Measurements from ENCODE around the gene LRCOL1.

Gene LRCOL1

DNA sequence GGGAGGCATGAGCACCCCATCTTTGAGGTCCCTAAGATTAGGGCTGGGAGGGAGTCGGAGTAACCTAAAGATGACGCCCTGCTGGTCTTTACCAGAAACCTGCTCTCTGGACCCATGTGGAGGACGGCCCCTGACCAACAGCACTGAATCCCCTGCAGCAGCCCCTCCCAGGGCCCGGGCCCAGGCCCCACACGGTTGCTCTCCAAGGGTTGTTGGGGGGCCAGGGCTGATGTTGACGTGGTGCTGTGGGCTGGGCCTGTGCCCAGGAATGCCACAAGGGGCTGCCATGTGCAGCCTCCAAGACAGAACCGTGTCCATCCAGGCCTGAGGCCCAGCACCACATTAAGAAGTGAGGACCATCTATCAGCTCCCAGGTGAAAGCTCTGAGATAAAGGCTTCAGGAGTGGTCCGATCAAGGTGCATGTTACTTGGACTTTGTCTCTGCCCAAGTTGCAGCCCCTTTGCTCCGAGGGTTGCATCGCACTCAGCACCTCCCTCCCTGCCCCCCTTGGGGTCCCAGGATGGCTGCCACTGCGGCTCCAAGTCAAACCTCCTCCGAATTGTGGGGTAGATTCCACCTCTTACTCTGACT, 29.6 kb downstream of the LRCOL1 start:
- H3K27ac ChIP-seq (ENCODE audit: low read length) = no peak overlapping the region
- H3K36me3 ChIP-seq (replicated peaks; ENCODE audit: insufficient read depth, low read length) = no peaks in the 10 kb centered on the region
- H3F3A ChIP-seq (ENCODE audit: insufficient read depth, low read length) = no peaks in the 10 kb centered on the region
- TF ChIP-seq EZH2 (optimal IDR thresholded peaks at IDR 0.05; ENCODE audit: low read depth, low read length) (no peak), EZH2phosphoT487 (IDR thresholded peaks at IDR 0.05; ENCODE audit: low read length) (no peak), CTCF (IDR thresholded peaks at IDR 0.05; ENCODE audit: low read length) (no peak)
- no peak for DNase-seq
- no peaks in the 10 kb centered on the region for H4K20me1 ChIP-seq (ENCODE audit: insufficient read depth, low read length)
- H3K27me3 ChIP-seq (replicated peaks; ENCODE audit: insufficient read depth, low read length) = no peaks in the 10 kb centered on the region
- H3K4me2 ChIP-seq (ENCODE audit: low read depth, low read length) = no peak overlapping the region
- H3K9me2 ChIP-seq (replicated peaks; ENCODE audit: insufficient read depth, low read length) = no peaks in the 10 kb centered on the region
- H3K79me2 ChIP-seq (ENCODE audit: low read length) = no peaks in the 10 kb centered on the region
- no peaks in the 10 kb centered on the region for H3K4me1 ChIP-seq (ENCODE audit: low read length)
- H3K9ac ChIP-seq (ENCODE audit: low read length) = no peak overlapping the region
- no peak overlapping the region for H2AFZ ChIP-seq (ENCODE audit: low read length)
- no peak overlapping the region for H3K4me3 ChIP-seq (ENCODE audit: low read length)
- H3K9me3 ChIP-seq (replicated peaks; ENCODE audit: insufficient read depth, low read length) = no peaks in the 10 kb centered on the region

DNA sequence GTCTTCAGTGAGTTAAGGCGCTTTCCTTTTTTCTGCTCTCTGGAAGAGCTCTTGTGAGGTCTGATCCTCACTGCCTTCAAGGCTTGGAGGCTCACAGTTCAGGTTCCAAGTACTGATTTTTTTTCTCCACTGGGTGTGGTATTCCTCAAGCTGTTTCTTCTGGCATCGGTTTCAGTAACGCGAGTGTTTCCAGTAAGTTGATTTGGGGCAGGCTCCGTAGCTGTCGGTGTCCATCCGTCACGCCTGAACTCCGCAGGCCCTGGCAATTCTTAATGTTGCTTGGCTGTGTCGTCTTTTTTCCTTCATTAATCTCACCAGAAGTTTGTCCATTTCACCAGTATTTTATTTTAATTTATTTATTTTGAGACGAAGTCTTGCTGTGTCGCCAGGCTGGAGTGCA, 30.6 kb downstream of the LRCOL1 start:
- no peaks in the 10 kb centered on the region for H4K20me1 ChIP-seq (ENCODE audit: insufficient read depth, low read length)
- H3K36me3 ChIP-seq (replicated peaks; ENCODE audit: insufficient read depth, low read length) = no peaks in the 10 kb centered on the region
- no peaks in the 10 kb centered on the region for H3K9me2 ChIP-seq (replicated peaks; ENCODE audit: insufficient read depth, low read length)
- H3K9me3 ChIP-seq (replicated peaks; ENCODE audit: insufficient read depth, low read length) = no peaks in the 10 kb centered on the region
- H3F3A ChIP-seq (ENCODE audit: insufficient read depth, low read length) = no peaks in the 10 kb centered on the region
- H3K4me1 ChIP-seq (ENCODE audit: low read length) = no peaks in the 10 kb centered on the region
- no peak overlapping the region for H2AFZ ChIP-seq (ENCODE audit: low read length)
- H3K9ac ChIP-seq (ENCODE audit: low read length) = no peak overlapping the region
- H3K4me3 ChIP-seq (ENCODE audit: low read length) = no peak overlapping the region
- H3K79me2 ChIP-seq (ENCODE audit: low read length) = no peaks in the 10 kb centered on the region
- H3K4me2 ChIP-seq (ENCODE audit: low read depth, low read length) = no peak overlapping the region
- no peak for DNase-seq
- TF ChIP-seq EZH2phosphoT487 (IDR thresholded peaks at IDR 0.05; ENCODE audit: low read length) = no peak
- no peak for TF ChIP-seq EZH2 (optimal IDR thresholded peaks at IDR 0.05; ENCODE audit: low read depth, low read length)
- no peak for TF ChIP-seq CTCF (IDR thresholded peaks at IDR 0.05; ENCODE audit: low read length)
- H3K27ac ChIP-seq (ENCODE audit: low read length) = no peak overlapping the region
- no peaks in the 10 kb centered on the region for H3K27me3 ChIP-seq (replicated peaks; ENCODE audit: insufficient read depth, low read length)

DNA sequence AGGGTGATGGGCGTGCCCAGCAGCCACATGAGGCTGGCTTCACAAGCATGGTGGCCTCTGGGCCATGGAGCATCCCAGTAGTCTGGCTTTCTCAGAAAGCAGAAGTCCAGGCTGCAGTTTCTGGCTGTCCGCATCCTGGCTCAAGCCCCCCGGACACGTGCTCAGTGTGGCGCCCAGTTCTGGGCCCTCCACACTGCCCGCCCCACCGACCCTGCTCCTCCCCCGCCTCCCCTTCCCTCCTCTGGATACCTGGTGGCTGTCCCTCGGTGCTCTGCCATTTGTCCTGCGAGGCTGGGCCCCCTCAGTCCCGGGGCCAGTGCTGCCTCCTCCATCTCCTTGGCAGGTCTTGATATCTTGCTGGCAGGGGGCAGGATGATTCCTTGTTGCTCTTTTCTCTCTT, 31.6 kb downstream of the LRCOL1 start:
- Histone ChIP-seq H3K9ac (ENCODE audit: low read length) (no peak overlapping the region), H3K4me1 (ENCODE audit: low read length) (no peaks in the 10 kb centered on the region), H3K4me2 (ENCODE audit: low read depth, low read length) (no peak overlapping the region), H3K36me3 (replicated peaks; ENCODE audit: insufficient read depth, low read length) (no peaks in the 10 kb centered on the region), H3K27ac (ENCODE audit: low read length) (no peak overlapping the region), H4K20me1 (ENCODE audit: insufficient read depth, low read length) (no peaks in the 10 kb centered on the region), H3F3A (ENCODE audit: insufficient read depth, low read length) (no peaks in the 10 kb centered on the region), H3K9me2 (replicated peaks; ENCODE audit: insufficient read depth, low read length) (no peaks in the 10 kb centered on the region), H3K4me3 (ENCODE audit: low read length) (no peak overlapping the region), H3K27me3 (replicated peaks; ENCODE audit: insufficient read depth, low read length) (no peaks in the 10 kb centered on the region), H2AFZ (ENCODE audit: low read length) (no peak overlapping the region), H3K9me3 (replicated peaks; ENCODE audit: insufficient read depth, low read length) (no peaks in the 10 kb centered on the region), H3K79me2 (ENCODE audit: low read length) (no peaks in the 10 kb centered on the region)
- TF ChIP-seq EZH2phosphoT487 (IDR thresholded peaks at IDR 0.05; ENCODE audit: low read length) (no peak), EZH2 (optimal IDR thresholded peaks at IDR 0.05; ENCODE audit: low read depth, low read length) (no peak), CTCF (IDR thresholded peaks at IDR 0.05; ENCODE audit: low read length) (no peak)
- DNase-seq = no peak
